HG03432 (cell line): Measurements from ENCODE around the gene CHCHD10.

ENCODE experiments used
- ATAC-seq: cut with Tn5 transposase; IDR thresholded peaks from one replicate; pipeline ENCODE4 v1.9.1; 2021; ENCODE audit warnings: mild to moderate bottlenecking, moderate library complexity; ENCODE audit not compliant: unreplicated experiment

Gene CHCHD10

DNA sequence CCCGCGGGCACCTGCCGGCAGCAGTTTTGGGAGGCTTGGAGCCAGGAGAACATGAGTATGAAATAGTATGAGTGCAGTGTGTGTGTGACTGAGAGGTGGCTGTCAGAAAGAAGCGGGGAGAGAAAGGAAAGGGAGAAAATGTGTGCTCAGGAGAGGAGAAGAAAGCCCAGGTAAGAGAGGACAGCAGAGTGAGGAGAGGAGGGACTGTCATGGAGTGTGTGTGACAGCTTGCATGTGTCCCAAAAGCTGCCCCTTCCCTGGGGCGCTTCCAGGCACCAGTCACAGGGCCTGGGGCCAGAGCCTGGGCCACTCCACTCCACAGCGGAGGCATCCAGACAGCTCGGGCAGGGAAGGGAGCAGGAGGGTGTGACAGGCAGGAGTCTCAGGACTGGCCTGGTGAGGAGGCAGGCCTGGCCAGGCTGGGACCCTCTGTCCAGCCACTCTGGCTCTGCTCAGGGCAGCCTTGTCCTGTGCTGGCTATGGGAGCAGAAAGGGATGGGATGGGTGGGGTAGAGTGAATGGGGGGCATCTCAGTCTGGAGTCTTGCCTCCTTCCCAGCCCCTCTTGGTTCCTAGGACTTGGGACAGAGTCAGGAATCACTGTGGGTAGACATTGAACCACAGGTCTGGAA, 5.8 kb upstream of the CHCHD10 start:
- no peak for ATAC-seq

- no peak for ATAC-seq
Measured at GRCh38 chr22:23772649-23773473, 5.1 kb upstream of the CHCHD10 start, which contains the start of gene MMP11. TSS of gene MMP11 (plus strand) at chr22:23772849. CDS start at chr22:23772871, 22 bp downstream.

GRCh38 chr22:23772315-23772648, 4.5 kb upstream of the CHCHD10 start:
- no peak for ATAC-seq

- no peak for ATAC-seq
Measured at GRCh38 chr22:23769321-23769965, 1.7 kb upstream of the CHCHD10 start.

DNA sequence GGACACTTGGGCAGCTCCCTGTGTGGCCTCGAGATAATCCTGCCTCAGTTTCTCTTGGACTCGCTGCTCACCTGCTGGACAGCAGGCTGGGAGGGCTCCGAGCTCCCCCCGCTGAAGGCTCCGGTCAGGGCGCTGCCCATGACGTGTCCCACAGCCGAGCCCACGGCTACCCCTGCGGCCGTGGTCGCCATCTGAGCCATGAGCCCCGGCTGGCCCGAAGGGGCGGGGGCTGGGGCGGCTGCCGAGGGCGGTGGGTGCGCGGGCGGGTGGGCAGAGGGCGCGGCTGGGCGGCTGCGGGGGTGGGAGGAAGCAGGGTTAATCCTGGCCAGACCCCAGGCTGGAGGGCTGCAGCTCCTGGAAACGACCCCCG, 484 bp downstream of the CHCHD10 start:
- ATAC-seq = no peak

DNA sequence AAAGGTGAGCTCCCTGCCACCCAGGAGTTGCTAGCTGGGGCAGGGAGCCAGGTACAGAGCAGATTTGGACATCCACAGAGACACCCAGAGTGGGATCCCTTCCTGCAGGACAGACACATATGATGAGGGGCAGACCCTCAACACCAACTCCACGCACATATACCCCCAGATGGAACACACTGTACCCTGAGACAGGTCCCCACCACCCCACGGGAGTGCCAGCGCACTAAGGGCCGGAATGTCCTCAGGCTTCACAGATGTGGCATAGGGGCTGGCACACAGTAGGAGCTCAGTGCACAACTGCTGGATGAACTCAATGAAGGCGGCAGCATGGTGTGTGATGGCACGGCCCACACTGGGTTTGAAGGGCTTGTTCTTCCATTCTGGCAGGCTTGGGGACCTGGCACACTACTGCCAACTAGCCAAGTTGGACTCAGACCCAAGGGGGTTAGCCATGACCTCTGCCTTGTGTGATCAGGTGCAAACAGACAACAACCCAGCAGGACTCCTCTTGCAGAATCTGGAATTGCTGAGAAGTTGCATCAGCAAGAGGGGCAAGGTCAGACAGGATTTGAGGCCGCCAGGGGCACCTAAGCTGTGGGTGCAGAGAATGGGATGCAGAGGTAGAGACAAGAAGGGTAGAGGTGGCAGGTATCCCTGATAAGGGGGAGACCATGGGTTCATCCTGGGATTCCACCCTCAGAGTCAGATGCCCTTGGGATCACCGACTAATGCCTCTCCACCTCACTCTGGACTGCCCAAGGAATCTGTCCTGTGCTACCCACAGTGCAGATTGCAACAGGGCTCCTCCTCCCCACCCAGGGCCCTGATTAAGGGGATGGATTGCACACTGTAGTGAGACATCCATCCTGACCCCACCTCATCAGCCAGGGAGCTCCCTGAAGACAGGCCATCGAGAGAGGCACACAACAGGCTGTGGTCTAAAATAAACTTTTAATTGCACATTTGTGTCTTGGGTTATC, 2.6 kb downstream of the CHCHD10 start:
- no peak for ATAC-seq

- no peak for ATAC-seq
Measured at GRCh38 chr22:23763954-23764353, 3.8 kb downstream of the CHCHD10 start.

GRCh38 chr22:23763579-23763945, 4.2 kb downstream of the CHCHD10 start:
- no peak for ATAC-seq

GRCh38 chr22:23762842-23763578, 4.8 kb downstream of the CHCHD10 start, which contains the start of gene C22orf15:
TSS of gene C22orf15 (plus strand) at chr22:23762990. CDS start at chr22:23763307, 317 bp downstream.
- no peak for ATAC-seq

DNA sequence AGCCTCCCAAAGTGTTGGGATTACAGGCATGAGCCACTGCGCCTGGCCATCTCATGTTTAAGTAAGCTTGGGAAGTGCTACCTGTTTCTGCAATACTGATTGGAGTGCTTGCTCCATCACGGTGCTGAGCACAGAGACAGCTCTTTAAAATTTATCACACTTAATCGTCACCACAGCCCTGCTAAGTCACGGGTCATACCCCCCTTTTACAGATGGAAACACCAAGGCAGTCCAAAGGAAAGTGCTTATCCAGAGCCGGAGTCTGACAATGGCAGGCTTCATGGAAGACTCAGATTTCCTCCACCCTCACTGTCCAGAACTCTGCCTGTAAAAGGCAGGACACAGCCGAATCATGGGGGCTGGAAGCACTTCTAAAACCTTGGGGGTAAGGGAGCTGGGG, 7.7 kb downstream of the CHCHD10 start:
- ATAC-seq = no peak

- no peak for ATAC-seq
Measured at GRCh38 chr22:23759566-23759965, 8.2 kb downstream of the CHCHD10 start.

- no peak for ATAC-seq
Measured at GRCh38 chr22:23756891-23757290, 10.9 kb downstream of the CHCHD10 start.

DNA sequence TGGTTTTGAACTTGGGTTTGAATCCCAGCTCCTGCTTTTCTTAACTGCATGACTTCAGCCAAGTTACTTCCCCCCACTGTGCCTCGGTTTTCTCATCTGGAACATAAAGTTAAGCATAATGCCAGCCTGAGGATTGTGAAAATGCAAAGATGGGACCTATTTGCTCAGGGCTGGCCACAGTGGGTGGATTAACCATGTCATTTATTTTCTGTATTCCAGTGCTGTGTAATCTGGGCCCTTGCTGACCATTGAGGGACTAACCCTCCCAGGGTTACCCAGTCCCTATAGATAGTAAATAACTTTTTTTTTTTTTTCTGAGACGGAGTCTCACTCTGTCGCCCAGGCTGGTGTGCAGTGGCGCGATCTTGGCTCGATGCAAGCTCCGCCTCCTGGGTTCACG, 12.1 kb downstream of the CHCHD10 start:
- ATAC-seq = no peak

GRCh38 chr22:23754980-23755636, 12.7 kb downstream of the CHCHD10 start:
- no peak for ATAC-seq

GRCh38 chr22:23754220-23754919, 13.4 kb downstream of the CHCHD10 start, which contains the start of gene VPREB3:
TSS of gene VPREB3 (minus strand) at chr22:23754425. CDS start at chr22:23754363, 62 bp downstream.
- no peak for ATAC-seq

DNA sequence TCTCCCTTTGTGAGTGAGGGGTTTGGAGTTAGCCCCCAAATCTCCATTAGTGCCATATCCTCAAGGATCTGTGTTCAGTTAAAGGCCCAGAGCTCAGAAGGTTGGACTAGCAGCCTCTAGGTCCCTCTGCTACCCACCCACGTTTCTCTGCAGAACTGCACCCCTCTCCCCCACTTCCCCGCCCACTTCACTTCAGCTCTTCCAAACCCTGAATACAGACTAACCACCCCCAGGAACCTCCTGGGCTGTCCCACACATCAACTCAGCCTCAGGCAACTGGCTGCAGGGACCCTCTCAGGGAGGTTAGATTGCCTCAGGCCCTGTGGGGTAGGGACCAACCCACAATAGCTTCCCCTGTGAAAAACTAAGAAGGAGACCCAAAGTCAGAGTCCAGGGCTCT, 14.4 kb downstream of the CHCHD10 start:
- ATAC-seq = no peak

GRCh38 chr22:23752750-23753149, 15.0 kb downstream of the CHCHD10 start:
- no peak for ATAC-seq

GRCh38 chr22:23752090-23752691, 15.6 kb downstream of the CHCHD10 start:
- ATAC-seq = no peak
